HG03558 (cell line): ENCODE results near the gene PPTC7.
"Not testable (repeated sequence)": the region's sequence is repeated elsewhere in the genome, so short reads cannot be mapped to it uniquely, and the experiment has no call there.

Experiments used
- ATAC-seq: cut with Tn5 transposase; IDR thresholded peaks from one replicate; pipeline ENCODE4 v1.9.1; 2021; ENCODE audit warnings: moderate number of reproducible peaks; ENCODE audit not compliant: unreplicated experiment; ENCODE audit errors: extremely low read depth

Gene PPTC7

GRCh38 chr12:110563702-110564470 lies 19.2 kb downstream of the PPTC7 start:
- ATAC-seq = no peak

GRCh38 chr12:110562386-110562785 lies 20.7 kb downstream of the PPTC7 start:
- ATAC-seq = not testable (repeated sequence)

GRCh38 chr12:110561471-110562201 lies 21.5 kb downstream of the PPTC7 start:
- ATAC-seq = no peak

GRCh38 chr12:110560946-110561345 lies 22.2 kb downstream of the PPTC7 start:
- ATAC-seq = no peak

- no peak for ATAC-seq
Observed at GRCh38 chr12:110560048-110560447, 23.1 kb downstream of the PPTC7 start.

- not testable (repeated sequence) for ATAC-seq
Observed at GRCh38 chr12:110558945-110559344, 24.2 kb downstream of the PPTC7 start.

GRCh38 chr12:110557300-110557699 lies 25.8 kb downstream of the PPTC7 start:
- no peak for ATAC-seq

- ATAC-seq = no peak
Observed at GRCh38 chr12:110556705-110557104, 26.4 kb downstream of the PPTC7 start.

- ATAC-seq = no peak
Observed at GRCh38 chr12:110555577-110556406, 27.3 kb downstream of the PPTC7 start.

- ATAC-seq = no peak
Observed at GRCh38 chr12:110554184-110554583, 28.9 kb downstream of the PPTC7 start.

GRCh38 chr12:110550981-110551380 lies 32.1 kb downstream of the PPTC7 start:
- ATAC-seq = no peak

GRCh38 chr12:110549716-110550115 lies 33.4 kb downstream of the PPTC7 start:
- ATAC-seq = no peak

GRCh38 chr12:110548678-110549077 lies 34.4 kb downstream of the PPTC7 start:
- ATAC-seq = no peak

- ATAC-seq = no peak
Observed at GRCh38 chr12:110547090-110547489, 36.0 kb downstream of the PPTC7 start.

GRCh38 chr12:110546339-110546738 lies 36.8 kb downstream of the PPTC7 start:
- no peak for ATAC-seq

GRCh38 chr12:110545812-110546211 lies 37.3 kb downstream of the PPTC7 start:
- no peak for ATAC-seq

GRCh38 chr12:110545259-110545658 lies 37.9 kb downstream of the PPTC7 start:
- not testable (repeated sequence) for ATAC-seq

GRCh38 chr12:110543965-110544364 lies 39.2 kb downstream of the PPTC7 start:
- ATAC-seq = no peak

GRCh38 chr12:110543252-110543959 lies 39.7 kb downstream of the PPTC7 start:
- no peak for ATAC-seq

GRCh38 chr12:110540048-110540447 lies 43.1 kb downstream of the PPTC7 start:
- no peak for ATAC-seq
